Measurements from ENCODE around the gene DAPK2.

DAPK2 gene

GRCh38 chr15:63861946-63862517 lies 184.3 kb downstream of the DAPK2 start:
- no peak overlapping the region for H3K27ac ChIP-seq (ENCODE audit: low read depth, low read length)
- no peak overlapping the region for H3K4me2 ChIP-seq (ENCODE audit: low read length)
- no peak overlapping the region for H2BK5ac ChIP-seq (ENCODE audit: low read depth, low read length, poor library complexity)
- no peak overlapping the region for H4K8ac ChIP-seq (ENCODE audit: low read depth, low read length)
- no peaks in the 10 kb centered on the region for H3K79me2 ChIP-seq (ENCODE audit: control insufficient read depth, insufficient read depth, low read length, poor library complexity)
- H3K23ac ChIP-seq (ENCODE audit: low read length): no peak overlapping the region
- H4K91ac ChIP-seq (ENCODE audit: low read depth, low read length): peak overlapping the region; percentile 50
- peaks cover 32% of the 10 kb centered on the region for H3K79me1 ChIP-seq (ENCODE audit: low read length)
- no peak overlapping the region for H2BK120ac ChIP-seq (ENCODE audit: insufficient read depth, low read length, poor library complexity)
- H3K27me3 ChIP-seq (ENCODE audit: insufficient read depth, low read length): no peaks in the 10 kb centered on the region
- no peak overlapping the region for H3K9ac ChIP-seq (ENCODE audit: low read length)
- H3K18ac ChIP-seq (ENCODE audit: low read length): no peak overlapping the region
- DNase-seq: no peak
- H3K9me3 ChIP-seq (ENCODE audit: insufficient read depth, low read depth, low read length): no peaks in the 10 kb centered on the region
- no CpG with 5 or more reads among the region's 2 CpGs for WGBS (ENCODE audit: extremely low coverage, insufficient coverage, insufficient read length)
- H4K12ac ChIP-seq (ENCODE audit: low read depth, low read length): no peak overlapping the region
- H3K4me1 ChIP-seq (ENCODE audit: control insufficient read depth in 1 of 2, insufficient read depth in 2 of 2, low read length in 2 of 2): peaks cover 18 to 29% of the 10 kb centered on the region in 2 experiments
- no peak overlapping the region for H3K4ac ChIP-seq (ENCODE audit: low read depth, low read length)
- H3K14ac ChIP-seq (ENCODE audit: low read length): no peak overlapping the region
- H3K4me3 ChIP-seq (ENCODE audit: low read depth, low read length): no peak overlapping the region
- no peak overlapping the region for H2AK5ac ChIP-seq (ENCODE audit: low read length)
- H2BK12ac ChIP-seq (ENCODE audit: low read length): no peak overlapping the region
- H2AFZ ChIP-seq (ENCODE audit: insufficient read depth, low read length, poor library complexity): no peak overlapping the region
- no peaks in the 10 kb centered on the region for H3K36me3 ChIP-seq (ENCODE audit: control insufficient read depth in 1 of 2, insufficient read depth in 2 of 2, low read length in 2 of 2)

GRCh38 chr15:63860555-63860954 lies 185.7 kb downstream of the DAPK2 start:
- no CpG with 5 or more reads among the region's 4 CpGs for WGBS (ENCODE audit: extremely low coverage, insufficient coverage, insufficient read length)
- H2BK120ac ChIP-seq (ENCODE audit: insufficient read depth, low read length, poor library complexity): peak overlapping the region; percentile 70
- H2BK12ac ChIP-seq (ENCODE audit: low read length): peak overlapping the region; percentile 34
- no peak overlapping the region for H3K14ac ChIP-seq (ENCODE audit: low read length)
- no peak overlapping the region for H3K4me2 ChIP-seq (ENCODE audit: low read length)
- H4K12ac ChIP-seq (ENCODE audit: low read depth, low read length): no peak overlapping the region
- H2AK5ac ChIP-seq (ENCODE audit: low read length): peak overlapping the region; percentile 50
- H3K4me3 ChIP-seq (ENCODE audit: low read depth, low read length): no peak overlapping the region
- no peak overlapping the region for H2AFZ ChIP-seq (ENCODE audit: insufficient read depth, low read length, poor library complexity)
- no peak overlapping the region for H4K8ac ChIP-seq (ENCODE audit: low read depth, low read length)
- no peaks in the 10 kb centered on the region for H3K27me3 ChIP-seq (ENCODE audit: insufficient read depth, low read length)
- peak overlapping the region; percentile 1 for H2BK5ac ChIP-seq (ENCODE audit: low read depth, low read length, poor library complexity)
- peaks cover 39% of the 10 kb centered on the region for H3K79me1 ChIP-seq (ENCODE audit: low read length)
- H3K4me1 ChIP-seq (ENCODE audit: control insufficient read depth in 1 of 2, insufficient read depth in 2 of 2, low read length in 2 of 2): peaks cover 18 to 31% of the 10 kb centered on the region in 2 experiments
- H3K23ac ChIP-seq (ENCODE audit: low read length): no peak overlapping the region
- no peak overlapping the region for H3K27ac ChIP-seq (ENCODE audit: low read depth, low read length)
- H3K36me3 ChIP-seq (ENCODE audit: control insufficient read depth in 1 of 2, insufficient read depth in 2 of 2, low read length in 2 of 2): no peaks in the 10 kb centered on the region
- no peak overlapping the region for H3K18ac ChIP-seq (ENCODE audit: low read length)
- no peak overlapping the region for H3K4ac ChIP-seq (ENCODE audit: low read depth, low read length)
- no peaks in the 10 kb centered on the region for H3K79me2 ChIP-seq (ENCODE audit: control insufficient read depth, insufficient read depth, low read length, poor library complexity)
- DNase-seq: no peak
- no peak overlapping the region for H3K9ac ChIP-seq (ENCODE audit: low read length)
- peak overlapping the region; percentile 20 for H4K91ac ChIP-seq (ENCODE audit: low read depth, low read length)
- no peaks in the 10 kb centered on the region for H3K9me3 ChIP-seq (ENCODE audit: insufficient read depth, low read depth, low read length)

GRCh38 chr15:63860155-63860554 lies 186.1 kb downstream of the DAPK2 start:
- Histone ChIP-seq H3K18ac (ENCODE audit: low read length) (peak overlapping the region; percentile 34), H3K4me2 (ENCODE audit: low read length) (no peak overlapping the region), H2AK5ac (ENCODE audit: low read length) (peak overlapping the region; percentile 50), H3K4me3 (ENCODE audit: low read depth, low read length) (no peak overlapping the region), H3K27me3 (ENCODE audit: insufficient read depth, low read length) (no peaks in the 10 kb centered on the region), H4K91ac (ENCODE audit: low read depth, low read length) (peak overlapping the region; percentile 20), H4K12ac (ENCODE audit: low read depth, low read length) (no peak overlapping the region), H3K9ac (ENCODE audit: low read length) (no peak overlapping the region), H4K8ac (ENCODE audit: low read depth, low read length) (no peak overlapping the region), H2BK120ac (ENCODE audit: insufficient read depth, low read length, poor library complexity) (peak overlapping the region; percentile 70), H3K4ac (ENCODE audit: low read depth, low read length) (no peak overlapping the region), H3K27ac (ENCODE audit: low read depth, low read length) (no peak overlapping the region), H3K79me1 (ENCODE audit: low read length) (peaks cover 39% of the 10 kb centered on the region), H2AFZ (ENCODE audit: insufficient read depth, low read length, poor library complexity) (no peak overlapping the region), H3K4me1 (ENCODE audit: control insufficient read depth in 1 of 2, insufficient read depth in 2 of 2, low read length in 2 of 2) (peaks cover 18 to 31% of the 10 kb centered on the region in 2 experiments), H3K79me2 (ENCODE audit: control insufficient read depth, insufficient read depth, low read length, poor library complexity) (no peaks in the 10 kb centered on the region), H3K9me3 (ENCODE audit: insufficient read depth, low read depth, low read length) (no peaks in the 10 kb centered on the region), H2BK5ac (ENCODE audit: low read depth, low read length, poor library complexity) (peak overlapping the region; percentile 1), H2BK12ac (ENCODE audit: low read length) (peak overlapping the region; percentile 34), H3K14ac (ENCODE audit: low read length) (peak overlapping the region; percentile 20), H3K23ac (ENCODE audit: low read length) (no peak overlapping the region), H3K36me3 (ENCODE audit: control insufficient read depth in 1 of 2, insufficient read depth in 2 of 2, low read length in 2 of 2) (no peaks in the 10 kb centered on the region)
- no peak for DNase-seq
- WGBS (ENCODE audit: extremely low coverage, insufficient coverage, insufficient read length): no CpG with 5 or more reads among the region's 1 CpG

- no CpG with 5 or more reads among the region's 3 CpGs for WGBS (ENCODE audit: extremely low coverage, insufficient coverage, insufficient read length)
- H2AFZ ChIP-seq (ENCODE audit: insufficient read depth, low read length, poor library complexity): no peak overlapping the region
- H3K14ac ChIP-seq (ENCODE audit: low read length): peak overlapping the region; percentile 59
- no peaks in the 10 kb centered on the region for H3K9me3 ChIP-seq (ENCODE audit: insufficient read depth, low read depth, low read length)
- H3K9ac ChIP-seq (ENCODE audit: low read length): no peak overlapping the region
- no peaks in the 10 kb centered on the region for H3K36me3 ChIP-seq (ENCODE audit: control insufficient read depth in 1 of 2, insufficient read depth in 2 of 2, low read length in 2 of 2)
- no peak overlapping the region for H3K23ac ChIP-seq (ENCODE audit: low read length)
- no peak overlapping the region for H3K4me2 ChIP-seq (ENCODE audit: low read length)
- H4K8ac ChIP-seq (ENCODE audit: low read depth, low read length): peak overlapping the region; percentile 64
- peaks cover 45% of the 10 kb centered on the region for H3K79me1 ChIP-seq (ENCODE audit: low read length)
- H3K4me3 ChIP-seq (ENCODE audit: low read depth, low read length): no peak overlapping the region
- H3K27me3 ChIP-seq (ENCODE audit: insufficient read depth, low read length): no peaks in the 10 kb centered on the region
- DNase-seq: peak; percentile 82 to 89
- peak overlapping the region; percentile 78 for H2BK120ac ChIP-seq (ENCODE audit: insufficient read depth, low read length, poor library complexity)
- peak overlapping the region; percentile 38 for H3K18ac ChIP-seq (ENCODE audit: low read length)
- no peak overlapping the region for H4K12ac ChIP-seq (ENCODE audit: low read depth, low read length)
- H2BK12ac ChIP-seq (ENCODE audit: low read length): peak overlapping the region; percentile 92
- H3K4ac ChIP-seq (ENCODE audit: low read depth, low read length): peak overlapping the region; percentile 39
- no peaks in the 10 kb centered on the region for H3K79me2 ChIP-seq (ENCODE audit: control insufficient read depth, insufficient read depth, low read length, poor library complexity)
- H3K27ac ChIP-seq (ENCODE audit: low read depth, low read length): peak overlapping the region; percentile 97
- H2AK5ac ChIP-seq (ENCODE audit: low read length): no peak overlapping the region
- peak overlapping the region; percentile 88 for H2BK5ac ChIP-seq (ENCODE audit: low read depth, low read length, poor library complexity)
- H3K4me1 ChIP-seq (ENCODE audit: control insufficient read depth in 1 of 2, insufficient read depth in 2 of 2, low read length in 2 of 2): peaks cover 18 to 31% of the 10 kb centered on the region in 2 experiments
- H4K91ac ChIP-seq (ENCODE audit: low read depth, low read length): peak overlapping the region; percentile 89
Observed at GRCh38 chr15:63858881-63859280, 187.4 kb downstream of the DAPK2 start.
